ENCODE results near the gene STAB2.

DNA sequence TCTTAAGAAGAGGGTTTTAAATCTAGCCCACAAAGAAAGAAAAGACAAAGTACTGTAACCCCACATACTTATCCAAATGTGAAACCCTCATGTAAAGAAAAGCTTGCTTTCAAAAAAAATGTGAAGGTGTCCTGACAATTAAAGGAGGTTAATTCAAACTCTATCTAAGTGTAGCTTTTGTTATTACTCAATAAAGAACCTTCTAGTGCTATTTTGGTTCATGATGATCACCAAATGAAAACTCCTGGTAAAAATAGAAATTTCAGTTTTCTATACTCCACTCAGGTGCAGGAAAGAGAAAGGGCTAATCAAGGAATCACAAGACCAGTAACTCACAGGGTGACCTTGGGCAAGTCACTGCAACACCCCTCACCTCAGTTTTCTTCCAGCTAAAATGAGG lies 1.6 kb downstream of the STAB2 start:
- TF ChIP-seq, protein P1, sequence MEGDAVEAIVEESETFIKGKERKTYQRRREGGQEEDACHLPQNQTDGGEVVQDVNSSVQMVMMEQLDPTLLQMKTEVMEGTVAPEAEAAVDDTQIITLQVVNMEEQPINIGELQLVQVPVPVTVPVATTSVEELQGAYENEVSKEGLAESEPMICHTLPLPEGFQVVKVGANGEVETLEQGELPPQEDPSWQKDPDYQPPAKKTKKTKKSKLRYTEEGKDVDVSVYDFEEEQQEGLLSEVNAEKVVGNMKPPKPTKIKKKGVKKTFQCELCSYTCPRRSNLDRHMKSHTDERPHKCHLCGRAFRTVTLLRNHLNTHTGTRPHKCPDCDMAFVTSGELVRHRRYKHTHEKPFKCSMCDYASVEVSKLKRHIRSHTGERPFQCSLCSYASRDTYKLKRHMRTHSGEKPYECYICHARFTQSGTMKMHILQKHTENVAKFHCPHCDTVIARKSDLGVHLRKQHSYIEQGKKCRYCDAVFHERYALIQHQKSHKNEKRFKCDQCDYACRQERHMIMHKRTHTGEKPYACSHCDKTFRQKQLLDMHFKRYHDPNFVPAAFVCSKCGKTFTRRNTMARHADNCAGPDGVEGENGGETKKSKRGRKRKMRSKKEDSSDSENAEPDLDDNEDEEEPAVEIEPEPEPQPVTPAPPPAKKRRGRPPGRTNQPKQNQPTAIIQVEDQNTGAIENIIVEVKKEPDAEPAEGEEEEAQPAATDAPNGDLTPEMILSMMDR (IDR thresholded peaks at IDR 0.05) = no peak
- TF ChIP-seq POLR2A (IDR thresholded peaks at IDR 0.05) = no peak
